ENCODE results near the gene FER. TPM values are rescaled to one million over a fixed set of nuclear protein-coding genes. Genes with fewer than 3 reads are reported as not detected.
"Not testable (repeated sequence)": the region's sequence is repeated elsewhere in the genome, so short reads cannot be mapped to it uniquely, and the experiment has no call there.

The FER gene
- 10 to 100 TPM; 10.8 to 15.7 TPM for total RNA-seq

DNA sequence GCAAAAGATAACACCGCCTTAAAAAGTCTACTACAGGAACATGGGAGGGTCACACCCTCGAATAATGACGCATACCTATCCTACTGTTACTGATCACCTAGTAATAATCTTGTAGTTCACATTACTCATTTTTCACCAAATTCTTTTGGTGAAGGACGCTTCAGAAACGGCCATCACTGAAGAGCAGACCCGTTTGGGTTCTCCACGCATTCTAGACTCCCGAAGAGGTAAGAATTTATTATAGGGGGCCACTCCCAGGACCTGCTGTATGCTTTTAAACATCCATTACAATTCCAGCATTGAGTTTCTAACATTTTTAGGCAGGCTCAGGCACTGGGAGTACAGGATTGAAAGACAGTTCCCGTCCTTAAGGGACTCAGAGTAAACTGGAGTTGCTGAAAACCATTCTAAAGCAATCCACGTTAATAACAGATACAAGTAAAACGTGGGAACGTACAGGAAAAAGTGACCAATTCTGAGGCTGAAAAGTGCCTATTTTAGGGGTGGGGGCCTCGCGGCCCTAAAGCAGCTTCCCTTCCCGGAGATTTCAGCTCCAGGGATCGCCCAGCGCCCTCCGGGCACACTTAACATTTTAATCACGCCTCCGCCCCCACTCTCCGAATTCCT, at the start of gene FER:
Gene FER (plus strand): TSS at position 124 of the 627 bp plus-strand sequence. CDS start 50,286 bp downstream, outside the sequence.
- H3K4me1 ChIP-seq = no peaks in the 10 kb centered on the region
- TF ChIP-seq CTCF (IDR thresholded peaks at IDR 0.05) = no peak
- no peaks in the 10 kb centered on the region for H3K9me3 ChIP-seq
- peak within 1 kb of the TSS; percentile 93 to 95 for H3K9ac ChIP-seq (ENCODE audit: low read depth in 2 of 2, low read length in 2 of 2)
- peak within 1 kb of the TSS; percentile 87 for H3K27ac ChIP-seq
- intact Hi-C loops (cut with DNase I) = no loop called here
- H3K36me3 ChIP-seq = no peaks in the 10 kb centered on the region
- H3K4me3 ChIP-seq = peak within 1 kb of the TSS; percentile 81
- no peaks in the 10 kb centered on the region for H3K27me3 ChIP-seq
- DNase-seq = peak; percentile 25

DNA sequence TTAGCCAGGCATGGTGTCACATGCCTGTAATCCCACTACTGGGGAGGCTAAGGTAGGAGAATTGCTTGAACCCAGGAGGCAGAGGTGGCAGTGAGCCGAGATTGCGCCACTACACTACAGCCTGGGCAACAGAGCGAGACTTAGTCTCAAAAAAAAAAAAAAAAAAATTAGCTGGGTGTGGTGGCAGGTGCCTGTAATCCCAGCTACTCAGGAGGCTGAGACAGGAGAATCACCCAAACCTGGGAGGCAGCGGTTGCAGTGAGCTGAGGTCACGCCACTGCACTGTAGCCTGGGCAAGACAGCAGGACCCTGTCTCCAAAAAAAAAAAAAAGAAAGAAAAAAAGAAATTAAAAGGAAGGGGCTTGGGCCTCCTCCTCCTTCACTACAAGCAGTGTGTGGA, 47.3 kb upstream of the FER start:
- H3K4me3 ChIP-seq; H3K9me3 ChIP-seq; intact Hi-C loops (cut with DNase I); H3K4me1 ChIP-seq; H3K9ac ChIP-seq (ENCODE audit: low read depth in 2 of 2, low read length in 2 of 2); H3K27ac ChIP-seq; H3K27me3 ChIP-seq; DNase-seq; H3K36me3 ChIP-seq: not testable (repeated sequence)

GRCh38 chr5:108700930-108701329, 46.8 kb upstream of the FER start:
- Histone ChIP-seq H3K36me3 (no peaks in the 10 kb centered on the region), H3K4me3 (no peak overlapping the region), H3K27ac (no peak overlapping the region), H3K9me3 (no peaks in the 10 kb centered on the region), H3K4me1 (no peaks in the 10 kb centered on the region), H3K27me3 (no peaks in the 10 kb centered on the region), H3K9ac (ENCODE audit: low read depth in 2 of 2, low read length in 2 of 2) (no peak overlapping the region)
- no peak for TF ChIP-seq CTCF (IDR thresholded peaks at IDR 0.05)
- intact Hi-C loops (cut with DNase I) = no loop called here
- DNase-seq = no peak

GRCh38 chr5:108702546-108702945, 45.2 kb upstream of the FER start:
- Histone ChIP-seq H3K27ac (no peak overlapping the region), H3K4me1 (no peaks in the 10 kb centered on the region), H3K9ac (ENCODE audit: low read depth in 2 of 2, low read length in 2 of 2) (no peak overlapping the region), H3K9me3 (no peaks in the 10 kb centered on the region), H3K4me3 (no peak overlapping the region), H3K36me3 (no peaks in the 10 kb centered on the region), H3K27me3 (no peaks in the 10 kb centered on the region)
- intact Hi-C loops (cut with DNase I) = no loop called here
- DNase-seq = no peak
- TF ChIP-seq CTCF (IDR thresholded peaks at IDR 0.05) = no peak

- TF ChIP-seq CTCF (IDR thresholded peaks at IDR 0.05) = no peak
- H3K9ac ChIP-seq (ENCODE audit: low read depth in 2 of 2, low read length in 2 of 2) = no peak overlapping the region
- intact Hi-C loops (cut with DNase I) = no loop called here
Observed at GRCh38 chr5:108703313-108703712, 44.4 kb upstream of the FER start.

GRCh38 chr5:108707141-108707540, 40.6 kb upstream of the FER start:
- Histone ChIP-seq H3K27me3 (no peaks in the 10 kb centered on the region), H3K4me1 (no peaks in the 10 kb centered on the region), H3K36me3 (no peaks in the 10 kb centered on the region), H3K9me3 (no peaks in the 10 kb centered on the region), H3K9ac (ENCODE audit: low read depth in 2 of 2, low read length in 2 of 2) (no peak overlapping the region), H3K4me3 (no peak overlapping the region), H3K27ac (no peak overlapping the region)
- TF ChIP-seq CTCF (IDR thresholded peaks at IDR 0.05) = no peak
- no peak for DNase-seq
- intact Hi-C loops (cut with DNase I) = no loop called here

More at GRCh38 chr5:108703313-108703712, 44.4 kb upstream of the FER start:
- no peaks in the 10 kb centered on the region for H3K27me3 ChIP-seq
- no peak overlapping the region for H3K27ac ChIP-seq
- H3K36me3 ChIP-seq = no peaks in the 10 kb centered on the region
- H3K4me3 ChIP-seq = no peak overlapping the region
- no peaks in the 10 kb centered on the region for H3K9me3 ChIP-seq
- no peak for DNase-seq
- H3K4me1 ChIP-seq = no peaks in the 10 kb centered on the region

All from colonic mucosa (tissue), 4 donors.